Lower lobe of right lung (tissue), 2 donors: ENCODE data around the gene IL1RAPL2. TPM values are rescaled to one million over a fixed set of nuclear protein-coding genes. Genes with fewer than 3 reads are reported as not detected.
"Not testable (repeated sequence)": the region's sequence is repeated elsewhere in the genome, so short reads cannot be mapped to it uniquely, and the experiment has no call there.

Experiments
- ATAC-seq, 2 donors: fragments of 200-7000 bp; cut with Tn5 transposase; one replicate each; pipeline ENCODE4 v1.9.1; 2020 to 2022; ENCODE audit warnings: mild to moderate bottlenecking in 2 of 2, moderate library complexity in 2 of 2
- DNase-seq: peaks from one replicate; pipeline ENCODE4 v3.0.0-alpha.2; 2020
- H3K27ac ChIP-seq: fragments of 200-600 bp; one replicate; pipeline ENCODE4 v1.8.0; 2022
- H3K27me3 ChIP-seq: fragments of 200-600 bp; one replicate; pipeline ENCODE4 v1.8.0; 2022; ENCODE audit warnings: low read depth
- H3K36me3 ChIP-seq: fragments of 200-600 bp; one replicate; pipeline ENCODE4 v1.8.0; 2022; ENCODE audit warnings: mild to moderate bottlenecking
- H3K4me1 ChIP-seq: fragments of 200-600 bp; one replicate; pipeline ENCODE4 v1.8.0; 2022
- H3K4me3 ChIP-seq: fragments of 200-600 bp; one replicate; pipeline ENCODE4 v1.8.0; 2022; ENCODE audit warnings: mild to moderate bottlenecking
- H3K9me3 ChIP-seq: fragments of 200-600 bp; one replicate; pipeline ENCODE4 v1.8.0; 2022
- intact Hi-C: fragments of 100-400 bp; cut with DNase I; formaldehyde crosslinking; loops from one replicate; pipeline ENCODE4 v1.11.0; 2022
- long read RNA-seq: library from polyadenylated mRNA; unstranded; transcript quantifications from one replicate; pipeline ENCODE4 v2.0.0, GENCODE V29; 2021
- total RNA-seq: library from RNA; stranded (reverse); fragmentation: NEBNext Ultra II Directional; extraction: Animal tissue kit (Norgen Biotek cat#: 25700); gene quantifications from one replicate; pipeline ENCODE4 v1.2.1, GENCODE V29; 2021
- TF ChIP-seq, protein P1 (sequence below): fragments of 200-600 bp; IDR thresholded peaks from one replicate; pipeline ENCODE4 v1.8.0; 2022; ENCODE audit warnings: antibody characterized with exemption, mild to moderate bottlenecking
- donor health status: DM: no; HTN: yes; CAD: no; lungs with severe emphysema.

The IL1RAPL2 gene
- total RNA-seq: not detected
- long read RNA-seq: 0 reads

DNA sequence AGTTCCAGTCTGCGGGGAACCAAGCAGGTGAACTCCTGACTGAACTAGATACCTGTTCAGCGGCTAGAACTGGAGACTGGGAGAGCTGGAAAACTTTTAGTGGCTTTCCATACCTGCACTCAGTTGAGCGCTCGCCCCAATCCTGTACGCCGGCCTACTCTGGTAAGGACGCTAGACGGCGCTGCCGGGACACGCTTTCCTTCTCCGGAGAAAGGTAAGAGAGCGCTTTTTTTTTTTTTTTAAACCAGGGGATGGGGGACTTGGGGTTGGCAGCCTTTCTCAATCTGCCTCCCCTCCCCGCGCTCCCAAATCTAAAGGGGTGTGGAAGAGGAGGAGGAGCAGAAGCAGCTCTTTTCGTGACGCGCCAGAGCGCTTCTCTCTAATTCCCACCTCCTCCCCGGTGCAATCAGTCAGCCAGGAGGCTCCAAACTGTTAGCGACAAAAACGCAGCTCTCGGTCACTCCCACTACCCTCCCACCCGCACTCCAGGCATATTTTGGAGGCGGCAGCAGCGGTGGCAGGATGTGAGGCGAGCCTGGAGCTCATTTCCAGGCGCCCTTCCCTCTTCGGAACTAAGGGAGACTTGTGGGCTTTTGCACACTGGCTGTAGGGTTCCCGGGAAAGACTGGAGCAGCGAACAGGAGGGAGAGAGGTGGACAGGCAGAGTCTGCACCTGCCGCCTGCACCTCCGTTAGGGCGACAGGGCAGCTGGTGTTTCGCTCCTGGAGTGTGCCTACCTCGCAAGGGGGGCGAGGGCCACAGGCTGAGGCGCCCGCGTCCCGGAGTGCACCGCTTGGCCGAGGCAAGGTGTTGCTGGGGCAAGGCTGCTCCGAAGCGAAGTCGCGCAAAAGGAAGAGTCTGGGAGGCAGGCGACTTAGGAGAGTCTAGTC, at the start of gene IL1RAPL2:
Gene IL1RAPL2, plus strand, starts transcription at position 409 of the 890 bp plus-strand sequence.
- H3K9me3 ChIP-seq: no peaks in the 10 kb centered on the region
- ATAC-seq: peak; percentile 73 to 85
- DNase-seq: peak; percentile 55
- no peaks in the 10 kb centered on the region for H3K36me3 ChIP-seq
- no peaks in the 10 kb centered on the region for H3K4me1 ChIP-seq
- no peak within 1 kb of the TSS for H3K27ac ChIP-seq
- peaks cover 23% of the 10 kb centered on the region for H3K27me3 ChIP-seq
- intact Hi-C loops: no loop called here
- TF ChIP-seq, protein P1, sequence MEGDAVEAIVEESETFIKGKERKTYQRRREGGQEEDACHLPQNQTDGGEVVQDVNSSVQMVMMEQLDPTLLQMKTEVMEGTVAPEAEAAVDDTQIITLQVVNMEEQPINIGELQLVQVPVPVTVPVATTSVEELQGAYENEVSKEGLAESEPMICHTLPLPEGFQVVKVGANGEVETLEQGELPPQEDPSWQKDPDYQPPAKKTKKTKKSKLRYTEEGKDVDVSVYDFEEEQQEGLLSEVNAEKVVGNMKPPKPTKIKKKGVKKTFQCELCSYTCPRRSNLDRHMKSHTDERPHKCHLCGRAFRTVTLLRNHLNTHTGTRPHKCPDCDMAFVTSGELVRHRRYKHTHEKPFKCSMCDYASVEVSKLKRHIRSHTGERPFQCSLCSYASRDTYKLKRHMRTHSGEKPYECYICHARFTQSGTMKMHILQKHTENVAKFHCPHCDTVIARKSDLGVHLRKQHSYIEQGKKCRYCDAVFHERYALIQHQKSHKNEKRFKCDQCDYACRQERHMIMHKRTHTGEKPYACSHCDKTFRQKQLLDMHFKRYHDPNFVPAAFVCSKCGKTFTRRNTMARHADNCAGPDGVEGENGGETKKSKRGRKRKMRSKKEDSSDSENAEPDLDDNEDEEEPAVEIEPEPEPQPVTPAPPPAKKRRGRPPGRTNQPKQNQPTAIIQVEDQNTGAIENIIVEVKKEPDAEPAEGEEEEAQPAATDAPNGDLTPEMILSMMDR: peak; percentile 39
- peak within 1 kb of the TSS; percentile 23 for H3K4me3 ChIP-seq

DNA sequence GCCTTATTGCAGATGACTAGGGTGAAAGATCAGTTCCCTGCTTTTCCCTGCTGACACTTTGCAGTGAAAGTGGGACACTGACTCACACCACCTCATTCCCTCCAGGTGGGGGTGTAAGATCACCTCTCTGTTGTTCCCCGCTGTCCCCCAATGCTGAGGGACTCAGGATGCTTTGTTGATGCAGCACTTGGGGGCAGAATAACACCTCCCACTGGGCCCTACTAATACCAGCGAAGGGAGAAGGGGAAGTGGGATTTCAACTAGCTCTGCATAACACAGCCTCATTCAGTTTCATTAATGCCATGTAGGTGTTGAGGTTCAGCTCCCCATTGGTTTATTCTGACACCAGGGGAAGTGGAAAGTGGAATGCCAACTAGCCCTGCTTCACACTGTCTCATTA, 43.6 kb upstream of the IL1RAPL2 start:
- DNase-seq: no peak
- ATAC-seq: no peak
- TF ChIP-seq, protein P1: no peak
- Histone ChIP-seq H3K27me3 (no peaks in the 10 kb centered on the region), H3K4me1 (no peaks in the 10 kb centered on the region), H3K4me3 (no peak overlapping the region), H3K27ac (no peak overlapping the region), H3K36me3 (no peaks in the 10 kb centered on the region), H3K9me3 (no peaks in the 10 kb centered on the region)
- intact Hi-C loops: no loop called here

DNA sequence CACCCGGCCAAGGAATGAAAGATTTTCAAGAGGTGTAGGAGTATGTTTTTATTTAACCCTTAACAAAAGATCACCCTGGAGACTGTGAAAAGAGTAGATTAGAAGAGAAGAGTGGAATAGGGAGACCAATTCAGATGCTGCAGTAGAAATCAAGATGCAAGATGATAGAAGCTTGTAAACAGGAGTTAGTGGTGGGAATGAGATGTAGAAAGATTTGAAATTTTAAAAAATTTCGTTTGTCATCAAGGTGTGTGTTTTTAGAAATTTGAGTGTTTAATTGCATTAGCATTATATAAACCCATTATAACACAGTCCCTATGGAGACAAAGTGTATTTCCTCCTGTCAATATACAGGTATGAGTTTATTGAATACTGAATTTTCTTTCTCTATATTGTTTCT, 42.1 kb upstream of the IL1RAPL2 start:
- TF ChIP-seq, protein P1: no peak
- intact Hi-C loops: no loop called here
- Histone ChIP-seq H3K27me3 (no peaks in the 10 kb centered on the region), H3K9me3 (no peaks in the 10 kb centered on the region), H3K36me3 (no peaks in the 10 kb centered on the region), H3K4me3 (no peak overlapping the region), H3K4me1 (no peaks in the 10 kb centered on the region), H3K27ac (no peak overlapping the region)
- DNase-seq (no peak), ATAC-seq (no peak)

DNA sequence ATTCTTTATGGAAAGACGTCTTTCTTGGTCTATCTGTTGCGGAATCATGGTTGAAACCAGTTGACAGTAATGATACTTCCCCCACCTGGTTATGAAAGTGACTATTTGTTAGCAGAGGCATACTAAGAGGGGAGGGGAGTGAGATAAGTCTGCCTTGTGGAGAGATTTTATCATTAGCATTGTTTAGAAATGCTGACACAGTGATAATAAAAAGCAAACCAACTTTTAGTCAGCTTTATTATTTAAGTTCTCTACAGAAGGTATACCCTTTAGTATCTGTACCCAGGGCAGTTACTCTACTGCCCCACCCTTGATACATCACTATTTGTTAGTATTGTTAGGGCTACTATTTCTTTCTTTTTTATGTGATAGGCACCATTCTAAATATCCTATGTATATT, 26.9 kb upstream of the IL1RAPL2 start:
- Histone ChIP-seq H3K4me1 (no peaks in the 10 kb centered on the region), H3K27ac (no peak overlapping the region), H3K36me3 (no peaks in the 10 kb centered on the region), H3K4me3 (no peak overlapping the region), H3K27me3 (no peaks in the 10 kb centered on the region), H3K9me3 (no peaks in the 10 kb centered on the region)
- ATAC-seq (no peak), DNase-seq (no peak)
- intact Hi-C loops: no loop called here
- TF ChIP-seq, protein P1: no peak

DNA sequence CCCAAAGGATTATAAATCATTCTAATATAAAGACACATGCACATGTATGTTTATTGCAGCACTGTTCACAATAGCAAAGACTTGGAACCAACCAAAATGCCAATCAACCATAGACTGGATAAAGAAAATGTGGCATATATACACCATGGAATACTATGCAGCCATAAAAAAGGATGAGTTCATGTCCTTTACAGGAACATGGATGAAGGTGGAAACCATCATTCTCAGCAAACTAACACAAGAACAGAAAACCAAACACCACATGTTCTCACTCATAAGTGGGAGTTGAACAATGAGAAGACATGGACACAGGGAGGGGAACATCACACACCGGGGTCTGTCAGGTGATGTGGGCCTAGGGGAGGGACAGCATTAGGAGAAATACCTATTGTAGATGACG, 23.6 kb upstream of the IL1RAPL2 start:
- H3K36me3 ChIP-seq, intact Hi-C loops, H3K9me3 ChIP-seq, H3K4me3 ChIP-seq, H3K4me1 ChIP-seq, H3K27ac ChIP-seq, DNase-seq, ATAC-seq, H3K27me3 ChIP-seq: not testable (repeated sequence)

DNA sequence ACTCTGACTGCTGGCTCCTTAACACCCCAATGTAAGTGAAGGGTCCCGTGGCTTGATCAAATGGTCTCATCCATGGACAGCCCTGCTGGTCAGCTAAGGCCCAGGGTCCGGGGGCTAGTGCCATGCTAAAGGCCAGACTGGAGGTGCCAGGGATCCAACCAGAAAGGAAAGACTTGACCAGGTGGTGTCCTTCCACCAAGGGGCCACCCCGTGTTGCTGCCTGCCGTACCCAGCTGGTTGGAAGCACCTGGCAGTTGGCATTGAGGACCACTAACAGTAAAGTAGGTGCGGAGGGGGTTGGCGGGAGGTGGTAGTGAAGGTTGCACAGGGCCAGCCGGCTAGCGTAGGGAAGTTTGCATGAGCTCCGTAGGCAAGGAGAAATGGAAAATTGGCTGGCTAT, 1.7 kb upstream of the IL1RAPL2 start:
- TF ChIP-seq, protein P1: no peak
- Histone ChIP-seq H3K27ac (no peak overlapping the region), H3K9me3 (no peaks in the 10 kb centered on the region), H3K4me1 (no peaks in the 10 kb centered on the region), H3K36me3 (no peaks in the 10 kb centered on the region), H3K27me3 (peaks cover 23% of the 10 kb centered on the region), H3K4me3 (no peak overlapping the region)
- ATAC-seq: no peak
- intact Hi-C loops: no loop called here
- DNase-seq: no peak
